IPS-15b (cell line): ENCODE data around the gene CAPZA1.

Source experiments
- H3K27me3 ChIP-seq: one replicate; pipeline ENCODE4 v1.6.1; 2013; ENCODE audit warnings: low read length; ENCODE audit not compliant: control insufficient read depth, insufficient read depth
- H3K36me3 ChIP-seq: one replicate; pipeline ENCODE4 v1.6.1; 2013; ENCODE audit warnings: low read length; ENCODE audit not compliant: control insufficient read depth, insufficient read depth
- H3K4me1 ChIP-seq: one replicate; pipeline ENCODE4 v1.6.1; 2013; ENCODE audit warnings: mild to moderate bottlenecking, low read length; ENCODE audit not compliant: control insufficient read depth, insufficient read depth
- H3K4me3 ChIP-seq: one replicate; pipeline ENCODE4 v1.5.1; 2013; ENCODE audit warnings: low read depth, low read length
- H3K9ac ChIP-seq: one replicate; pipeline ENCODE4 v1.6.1; 2013; ENCODE audit warnings: low read depth, mild to moderate bottlenecking, low read length
- H3K9me3 ChIP-seq: one replicate; pipeline ENCODE4 v1.6.1; 2013; ENCODE audit warnings: mild to moderate bottlenecking, low read length; ENCODE audit not compliant: control insufficient read depth, insufficient read depth

The CAPZA1 gene

GRCh38 chr1:112704934-112705627, 85.4 kb downstream of the CAPZA1 start:
- no peaks in the 10 kb centered on the region for H3K9me3 ChIP-seq
- H3K4me1 ChIP-seq, result peaks cover 36% of the 10 kb centered on the region
- no peak overlapping the region for H3K9ac ChIP-seq
- H3K36me3 ChIP-seq, result peaks cover 11% of the 10 kb centered on the region
- H3K4me3 ChIP-seq, result peak overlapping the region; percentile 64
- peaks cover 75% of the 10 kb centered on the region for H3K27me3 ChIP-seq

GRCh38 chr1:112706505-112707220, 87.0 kb downstream of the CAPZA1 start, which contains the start of gene RHOC:
Gene RHOC (minus strand): TSS chr1:112707127. CDS start chr1:112703799, 3,328 bp downstream.
- Histone ChIP-seq H3K4me3 (peak within 1 kb of the TSS; percentile 64), H3K9me3 (no peaks in the 10 kb centered on the region), H3K36me3 (peaks cover 16% of the 10 kb centered on the region), H3K4me1 (peaks cover 33% of the 10 kb centered on the region), H3K9ac (peak within 1 kb of the TSS; percentile 74), H3K27me3 (peaks cover 76% of the 10 kb centered on the region)

- Histone ChIP-seq H3K9ac (peak overlapping the region; percentile 74), H3K4me1 (peaks cover 38% of the 10 kb centered on the region), H3K9me3 (no peaks in the 10 kb centered on the region), H3K27me3 (peaks cover 68% of the 10 kb centered on the region), H3K36me3 (peaks cover 16% of the 10 kb centered on the region), H3K4me3 (peak overlapping the region; percentile 64)
Measured at GRCh38 chr1:112707221-112708001, 87.8 kb downstream of the CAPZA1 start.

- Histone ChIP-seq H3K9ac (peak overlapping the region; percentile 74), H3K36me3 (peaks cover 16% of the 10 kb centered on the region), H3K9me3 (no peaks in the 10 kb centered on the region), H3K4me1 (peaks cover 38% of the 10 kb centered on the region), H3K4me3 (peak overlapping the region; percentile 64), H3K27me3 (peaks cover 65% of the 10 kb centered on the region)
Measured at GRCh38 chr1:112708002-112708448, 88.4 kb downstream of the CAPZA1 start.

- Histone ChIP-seq H3K27me3 (peaks cover 65% of the 10 kb centered on the region), H3K4me3 (no peak overlapping the region), H3K4me1 (peaks cover 36% of the 10 kb centered on the region), H3K9me3 (no peaks in the 10 kb centered on the region), H3K9ac (no peak overlapping the region), H3K36me3 (peaks cover 14% of the 10 kb centered on the region)
Measured at GRCh38 chr1:112708489-112708888, 88.9 kb downstream of the CAPZA1 start.

GRCh38 chr1:112710159-112710558, 90.5 kb downstream of the CAPZA1 start:
- H3K9ac ChIP-seq, result no peak overlapping the region
- H3K4me1 ChIP-seq, result peaks cover 30% of the 10 kb centered on the region
- no peaks in the 10 kb centered on the region for H3K9me3 ChIP-seq
- peaks cover 14% of the 10 kb centered on the region for H3K36me3 ChIP-seq
- H3K4me3 ChIP-seq, result no peak overlapping the region
- peaks cover 58% of the 10 kb centered on the region for H3K27me3 ChIP-seq

- peaks cover 14% of the 10 kb centered on the region for H3K36me3 ChIP-seq
- peaks cover 55% of the 10 kb centered on the region for H3K27me3 ChIP-seq
- H3K9ac ChIP-seq, result no peak overlapping the region
- H3K9me3 ChIP-seq, result no peaks in the 10 kb centered on the region
- H3K4me1 ChIP-seq, result peaks cover 26% of the 10 kb centered on the region
- H3K4me3 ChIP-seq, result peak overlapping the region; percentile 13
Measured at GRCh38 chr1:112710586-112710985, 91.0 kb downstream of the CAPZA1 start.

GRCh38 chr1:112711041-112711440, 91.4 kb downstream of the CAPZA1 start:
- Histone ChIP-seq H3K27me3 (peaks cover 54% of the 10 kb centered on the region), H3K36me3 (peaks cover 14% of the 10 kb centered on the region), H3K9ac (no peak overlapping the region), H3K4me3 (peak overlapping the region; percentile 13), H3K4me1 (peaks cover 22% of the 10 kb centered on the region), H3K9me3 (no peaks in the 10 kb centered on the region)

GRCh38 chr1:112711670-112712069, 92.0 kb downstream of the CAPZA1 start:
- Histone ChIP-seq H3K9ac (no peak overlapping the region), H3K9me3 (no peaks in the 10 kb centered on the region), H3K4me1 (peaks cover 25% of the 10 kb centered on the region), H3K27me3 (peaks cover 54% of the 10 kb centered on the region), H3K4me3 (no peak overlapping the region), H3K36me3 (peaks cover 14% of the 10 kb centered on the region)

GRCh38 chr1:112712191-112712590, 92.6 kb downstream of the CAPZA1 start:
- no peak overlapping the region for H3K4me3 ChIP-seq
- H3K4me1 ChIP-seq, result peaks cover 25% of the 10 kb centered on the region
- peaks cover 14% of the 10 kb centered on the region for H3K36me3 ChIP-seq
- no peaks in the 10 kb centered on the region for H3K9me3 ChIP-seq
- peaks cover 54% of the 10 kb centered on the region for H3K27me3 ChIP-seq
- H3K9ac ChIP-seq, result no peak overlapping the region

- Histone ChIP-seq H3K9ac (no peak overlapping the region), H3K36me3 (peaks cover 14% of the 10 kb centered on the region), H3K27me3 (peaks cover 52% of the 10 kb centered on the region), H3K4me3 (no peak overlapping the region), H3K4me1 (peaks cover 23% of the 10 kb centered on the region), H3K9me3 (no peaks in the 10 kb centered on the region)
Measured at GRCh38 chr1:112712701-112713128, 93.1 kb downstream of the CAPZA1 start.
